H9 (cell line): Measurements from ENCODE around the gene RETSAT. TPM values are rescaled to one million over a fixed set of nuclear protein-coding genes. Genes with fewer than 3 reads are reported as not detected.

Experiments
- DNase-seq: peaks from one replicate; pipeline ENCODE4 v3.0.0-alpha.2; 2017
- H2AFZ ChIP-seq: one replicate; pipeline ENCODE4 v1.6.1; 2013; ENCODE audit warnings: mild to moderate bottlenecking, low read length, control low read depth, moderate library complexity
- H2AK5ac ChIP-seq: 2 replicates; pipeline ENCODE4 v1.6.1; 2013; ENCODE audit warnings: low read length, control low read depth, mixed read lengths; ENCODE audit not compliant: insufficient read length
- H2BK120ac ChIP-seq: one replicate; pipeline ENCODE4 v1.6.1; 2013; ENCODE audit warnings: low read depth, mild to moderate bottlenecking, low read length, control low read depth, inconsistent platforms; ENCODE audit not compliant: poor library complexity, severe bottlenecking
- H2BK12ac ChIP-seq: 2 replicates; pipeline ENCODE4 v1.6.1; 2013; ENCODE audit warnings: low read length, control low read depth, mixed read lengths, low read depth; ENCODE audit not compliant: insufficient read length
- H2BK15ac ChIP-seq: 2 replicates; pipeline ENCODE4 v1.6.1; 2013; ENCODE audit warnings: low read depth, low read length, control low read depth
- H2BK20ac ChIP-seq: one replicate; pipeline ENCODE4 v1.6.1; 2013; ENCODE audit warnings: low read depth, mild to moderate bottlenecking, low read length, control low read depth, inconsistent platforms; ENCODE audit not compliant: poor library complexity, severe bottlenecking
- H2BK5ac ChIP-seq: 2 replicates; pipeline ENCODE4 v1.6.1; 2013; ENCODE audit warnings: low read length, control low read depth, mixed read lengths; ENCODE audit not compliant: insufficient read length
- H3K14ac ChIP-seq: 2 replicates; pipeline ENCODE4 v1.6.1; 2013; ENCODE audit warnings: low read length, control low read depth; ENCODE audit not compliant: insufficient read depth
- H3K18ac ChIP-seq: 2 replicates; pipeline ENCODE4 v1.6.1; 2013; ENCODE audit warnings: low read depth, mild to moderate bottlenecking, mixed read lengths, low read length, control low read depth; ENCODE audit not compliant: insufficient read length
- H3K23ac ChIP-seq: 2 replicates; pipeline ENCODE4 v1.6.1; 2013; ENCODE audit warnings: low read length, control low read depth, mixed read lengths, low read depth; ENCODE audit not compliant: insufficient read length
- H3K23me2 ChIP-seq: 2 replicates; pipeline ENCODE4 v1.6.1; 2013; ENCODE audit warnings: low read depth, mild to moderate bottlenecking, mixed read lengths, low read length, control low read depth; ENCODE audit not compliant: insufficient read length, poor library complexity, severe bottlenecking
- H3K27ac ChIP-seq: 2 replicates; pipeline ENCODE4 v1.5.1; 2013; ENCODE audit warnings: low read length, control low read depth, mixed read lengths, low read depth; ENCODE audit not compliant: insufficient read length
- H3K27me3 ChIP-seq: 2 replicates; pipeline ENCODE4 v1.6.1; 2013; ENCODE audit warnings: low read length, control low read depth, inconsistent platforms; ENCODE audit not compliant: insufficient read depth
- H3K4ac ChIP-seq: 2 replicates; pipeline ENCODE4 v1.6.1; 2013; ENCODE audit warnings: low read depth, mild to moderate bottlenecking, control low read depth, inconsistent platforms, low read length, moderate library complexity
- H3K4me1 ChIP-seq: 2 replicates; pipeline ENCODE4 v1.6.1; 2013; ENCODE audit warnings: low read length, control low read depth, inconsistent platforms; ENCODE audit not compliant: insufficient read depth
- H3K4me2 ChIP-seq: 2 replicates; pipeline ENCODE4 v1.6.1; 2013; ENCODE audit warnings: low read length, control low read depth, mixed read lengths; ENCODE audit not compliant: insufficient read length, insufficient read depth
- H3K56ac ChIP-seq: 2 replicates; pipeline ENCODE4 v1.6.1; 2013; ENCODE audit warnings: low read depth, mild to moderate bottlenecking, mixed read lengths, low read length, control low read depth; ENCODE audit not compliant: insufficient read length
- H3K79me1 ChIP-seq: 2 replicates; pipeline ENCODE4 v1.6.1; 2013; ENCODE audit warnings: low read depth, mild to moderate bottlenecking, moderate library complexity, low read length, control low read depth, inconsistent platforms; ENCODE audit not compliant: insufficient read depth, poor library complexity, severe bottlenecking
- H3K79me2 ChIP-seq: 2 replicates; pipeline ENCODE4 v1.6.1; 2013; ENCODE audit warnings: low read length, control low read depth, inconsistent platforms; ENCODE audit not compliant: insufficient read depth
- H3K9ac ChIP-seq: 2 replicates; pipeline ENCODE4 v1.6.1; 2013; ENCODE audit warnings: low read length, control low read depth, mixed read lengths; ENCODE audit not compliant: insufficient read length; ENCODE audit errors: extremely low read depth
- H3K9me3 ChIP-seq: one replicate; pipeline ENCODE4 v1.6.1; 2013; ENCODE audit warnings: low read depth, low read length, inconsistent platforms; ENCODE audit not compliant: control insufficient read depth
- H3T11ph ChIP-seq: one replicate; pipeline ENCODE4 v1.6.1; 2013; ENCODE audit warnings: mild to moderate bottlenecking, low read length, control low read depth, inconsistent platforms
- H4K20me1 ChIP-seq: one replicate; pipeline ENCODE4 v1.6.1; 2013; ENCODE audit not compliant: control insufficient read depth, insufficient read length, insufficient read depth
- H4K5ac ChIP-seq: 2 replicates; pipeline ENCODE4 v1.6.1; 2013; ENCODE audit warnings: low read depth, mild to moderate bottlenecking, mixed read lengths, low read length, control low read depth; ENCODE audit not compliant: insufficient read length
- H4K8ac ChIP-seq: replicated peaks from 2 replicates; pipeline ENCODE4 v1.6.1; 2013; ENCODE audit warnings: low read length, control low read depth, mixed read lengths, low read depth; ENCODE audit not compliant: insufficient read length
- H4K91ac ChIP-seq: 2 replicates; pipeline ENCODE4 v1.6.1; 2013; ENCODE audit warnings: low read depth, mild to moderate bottlenecking, moderate library complexity, mixed read lengths, low read length, control low read depth; ENCODE audit not compliant: insufficient read length
- H3K27ac Mint-ChIP-seq, 3 experiments: 2 replicates in 2 of 3; 3 replicates in 1 of 3; pipeline ENCODE4 v1.8.0; 2020 to 2021; ENCODE audit warnings: mixed read lengths in 3 of 3, mild to moderate bottlenecking in 1 of 3, moderate library complexity in 1 of 3
- H3K27me3 Mint-ChIP-seq: 2 replicates; pipeline ENCODE4 v1.8.0; 2021; ENCODE audit warnings: low read depth, mild to moderate bottlenecking, moderate library complexity, mixed read lengths
- H3K36me3 Mint-ChIP-seq, 3 experiments: 2 replicates in 2 of 3; 3 replicates in 1 of 3; pipeline ENCODE4 v1.8.0; 2020 to 2021; ENCODE audit warnings: low read depth in 3 of 3, mixed read lengths in 3 of 3; ENCODE audit not compliant: insufficient read depth in 1 of 3
- H3K4me1 Mint-ChIP-seq, 2 experiments: 2 replicates each; pipeline ENCODE4 v1.8.0; 2020; ENCODE audit warnings: mixed read lengths in 2 of 2
- H3K4me3 Mint-ChIP-seq, 2 experiments: 2 replicates in 1 of 2; 3 replicates in 1 of 2; pipeline ENCODE4 v1.8.0; 2020 to 2021; ENCODE audit warnings: mild to moderate bottlenecking in 2 of 2, mixed read lengths in 2 of 2, moderate library complexity in 1 of 2
- H3K9me3 Mint-ChIP-seq, 2 experiments: 2 replicates in 1 of 2; 3 replicates in 1 of 2; pipeline ENCODE4 v1.8.0; 2020; ENCODE audit warnings: mild to moderate bottlenecking in 2 of 2, mixed read lengths in 2 of 2, moderate library complexity in 1 of 2
- WGBS: extraction: QIAGEN DNeasy Blood & Tissue Kit; methylation state at CpG from one replicate; pipeline ENCODE4 v1.1.7; 2013; ENCODE audit warnings: missing lambda C conversion rate, low lambda C conversion rate, mixed read lengths; ENCODE audit not compliant: insufficient read length; ENCODE audit errors: extremely low coverage; 5-methylcytosine and 5-hydroxymethylcytosine counted together
- total RNA-seq: library from RNA; stranded (reverse); gene quantifications from 2 replicates; pipeline ENCODE4 v1.2.1, GENCODE V29; 2021
- TF ChIP-seq, protein P1 (sequence below): fragments of 200-600 bp; sonication (generic); conservative IDR thresholded peaks from 3 replicates; pipeline ENCODE4 v1.8.0; 2021; ENCODE audit warnings: antibody characterized with exemption, mild to moderate bottlenecking

Gene RETSAT
- total RNA-seq, 1 experiment from 2014 or later, result 16.7 TPM

- no peaks in the 10 kb centered on the region for H3K79me2 ChIP-seq
- H2AK5ac ChIP-seq, result no peak overlapping the region
- no peaks in the 10 kb centered on the region for H4K20me1 ChIP-seq
- H2BK5ac ChIP-seq, result no peak overlapping the region
- no peak overlapping the region for H2AFZ ChIP-seq
- H3K36me3 Mint-ChIP-seq, result peaks cover 16 to 33% (median 26%) of the 10 kb centered on the region in 3 experiments; a peak in 6 of 7 replicates
- TF ChIP-seq, protein P1, sequence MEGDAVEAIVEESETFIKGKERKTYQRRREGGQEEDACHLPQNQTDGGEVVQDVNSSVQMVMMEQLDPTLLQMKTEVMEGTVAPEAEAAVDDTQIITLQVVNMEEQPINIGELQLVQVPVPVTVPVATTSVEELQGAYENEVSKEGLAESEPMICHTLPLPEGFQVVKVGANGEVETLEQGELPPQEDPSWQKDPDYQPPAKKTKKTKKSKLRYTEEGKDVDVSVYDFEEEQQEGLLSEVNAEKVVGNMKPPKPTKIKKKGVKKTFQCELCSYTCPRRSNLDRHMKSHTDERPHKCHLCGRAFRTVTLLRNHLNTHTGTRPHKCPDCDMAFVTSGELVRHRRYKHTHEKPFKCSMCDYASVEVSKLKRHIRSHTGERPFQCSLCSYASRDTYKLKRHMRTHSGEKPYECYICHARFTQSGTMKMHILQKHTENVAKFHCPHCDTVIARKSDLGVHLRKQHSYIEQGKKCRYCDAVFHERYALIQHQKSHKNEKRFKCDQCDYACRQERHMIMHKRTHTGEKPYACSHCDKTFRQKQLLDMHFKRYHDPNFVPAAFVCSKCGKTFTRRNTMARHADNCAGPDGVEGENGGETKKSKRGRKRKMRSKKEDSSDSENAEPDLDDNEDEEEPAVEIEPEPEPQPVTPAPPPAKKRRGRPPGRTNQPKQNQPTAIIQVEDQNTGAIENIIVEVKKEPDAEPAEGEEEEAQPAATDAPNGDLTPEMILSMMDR, result no peak
- H3K79me1 ChIP-seq, result no peaks in the 10 kb centered on the region
- H2BK15ac ChIP-seq, result no peak overlapping the region
- H2BK120ac ChIP-seq, result no peak overlapping the region
- no peak overlapping the region for H4K91ac ChIP-seq
- no peak overlapping the region for H2BK20ac ChIP-seq
- no peaks in the 10 kb centered on the region for H3K27me3 ChIP-seq
- H3K56ac ChIP-seq, result no peak overlapping the region
- no peak overlapping the region for H3K4ac ChIP-seq
- H3K18ac ChIP-seq, result no peak overlapping the region
- no peak overlapping the region for H3K4me2 ChIP-seq
- no peak overlapping the region for H4K5ac ChIP-seq
- DNase-seq, result no peak
- H3K4me1 ChIP-seq, result peaks cover 2% of the 10 kb centered on the region; the same call in 1 of the 2 replicates
- H3K4me1 Mint-ChIP-seq, result peaks cover 4 to 6% of the 10 kb centered on the region in 2 experiments
- no peak overlapping the region for H3K14ac ChIP-seq
- no peak overlapping the region for H2BK12ac ChIP-seq
- no peaks in the 10 kb centered on the region; the same call in 1 of the 2 replicates for H3K27me3 Mint-ChIP-seq
- no CpG with 5 or more reads among the region's 10 CpGs for WGBS
- H3T11ph ChIP-seq, result no peak overlapping the region
- no peak overlapping the region for H4K8ac ChIP-seq
- H3K23ac ChIP-seq, result no peak overlapping the region
- no peak overlapping the region for H3K27ac Mint-ChIP-seq
- H3K9ac ChIP-seq, result no peak overlapping the region
- H3K27ac ChIP-seq, result no peak overlapping the region
- H3K9me3 ChIP-seq, result no peaks in the 10 kb centered on the region
- H3K9me3 Mint-ChIP-seq, result no peaks in the 10 kb centered on the region
- no peaks in the 10 kb centered on the region for H3K23me2 ChIP-seq
- H3K4me3 Mint-ChIP-seq, result no peak overlapping the region
These were observed 39.5 kb downstream of the RETSAT start for GRCh38 chr2:85314884-85315242.
